Lung (tissue), 4 donors: ENCODE measurements around the gene MAGEA2. TPM values are rescaled to one million over a fixed set of nuclear protein-coding genes. Genes with fewer than 3 reads are reported as not detected.

Source experiments
- polyA plus RNA-seq, 2 donors: library from polyadenylated mRNA; stranded (reverse); fragments of 200-250 nt; gene quantifications; one replicate each; pipeline ENCODE4 v1.2.1, GENCODE V29; 2013
- total RNA-seq, 2 donors: library from RNA; depleted of rRNA in 1 of 2; stranded (reverse); fragments of >200 nt in 1 of 2; gene quantifications; one replicate each; pipeline ENCODE4 v1.2.1, GENCODE V29; 2014 to 2021
- donor health status: Bipolar disorder and iron deficiency.
- donor health status: healthy.
- donor health status: DM: yes; HTN: yes; CAD: no.

The MAGEA2 gene
- total and polyA plus RNA-seq, 4 donors, result not detected

Other genes with a start within 250 kb of the MAGEA2 start
- gene GABRQ, start 115.9 kb downstream of the MAGEA2 start, total RNA-seq, result under 1 TPM in 1 of 2 donors, not detected in 1; 0.09 TPM
- gene GABRQ, start 115.9 kb downstream of the MAGEA2 start, polyA plus RNA-seq, result not detected
- not detected for gene MAGEA3, start 55.0 kb downstream of the MAGEA2 start, total RNA-seq
- gene MAGEA3, start 55.0 kb downstream of the MAGEA2 start, polyA plus RNA-seq, result not detected
- gene CSAG2, start 44.6 kb downstream of the MAGEA2 start, total RNA-seq, result not detected
- gene CSAG2, start 44.6 kb downstream of the MAGEA2 start, polyA plus RNA-seq, result not detected
- not detected for gene MAGEA2B, start 39.2 kb downstream of the MAGEA2 start, total RNA-seq
- not detected for gene MAGEA2B, start 39.2 kb downstream of the MAGEA2 start, polyA plus RNA-seq
- not detected for gene CSAG1, start 20.1 kb downstream of the MAGEA2 start, total RNA-seq
- not detected for gene CSAG1, start 20.1 kb downstream of the MAGEA2 start, polyA plus RNA-seq
- not detected for gene MAGEA12, start 20.1 kb downstream of the MAGEA2 start, total RNA-seq
- gene MAGEA12, start 20.1 kb downstream of the MAGEA2 start, polyA plus RNA-seq, result not detected
- gene CSAG3, start 5.4 kb upstream of the MAGEA2 start, total RNA-seq, result not detected
- not detected for gene CSAG3, start 5.4 kb upstream of the MAGEA2 start, polyA plus RNA-seq
- not detected for gene MAGEA6, start 15.8 kb upstream of the MAGEA2 start, total RNA-seq
- gene MAGEA6, start 15.8 kb upstream of the MAGEA2 start, polyA plus RNA-seq, result not detected
- 10 to 100 TPM; 65.7 to 67.9 TPM for gene CETN2, start 76.9 kb upstream of the MAGEA2 start, total RNA-seq
- gene CETN2, start 76.9 kb upstream of the MAGEA2 start, polyA plus RNA-seq, result 10 to 100 TPM; 47.7 to 81.8 TPM
- gene NSDHL, start 77.2 kb upstream of the MAGEA2 start, total RNA-seq, result 10 to 100 TPM; 12.8 to 28.2 TPM
- 10 to 100 TPM; 22.5 to 33.4 TPM for gene NSDHL, start 77.2 kb upstream of the MAGEA2 start, polyA plus RNA-seq
- 10 to 100 TPM; 14.7 to 15.8 TPM for gene ZNF185, start 144.2 kb upstream of the MAGEA2 start, total RNA-seq
- gene ZNF185, start 144.2 kb upstream of the MAGEA2 start, polyA plus RNA-seq, result 1 to 10 TPM; 6.1 to 6.7 TPM
- not detected for gene PNMA5, start 240.3 kb upstream of the MAGEA2 start, total RNA-seq
- gene PNMA5, start 240.3 kb upstream of the MAGEA2 start, polyA plus RNA-seq, result under 1 TPM; 0.03 to 0.04 TPM